Measurements from ENCODE around the gene EXD1.
"Not testable (repeated sequence)": the region's sequence is repeated elsewhere in the genome, so short reads cannot be mapped to it uniquely, and the experiment has no call there.

GRCh38 chr15:41235228-41235627 is 4.7 kb upstream of the EXD1 start:
- not testable (repeated sequence) for TF ChIP-seq PHF21A (IDR thresholded peaks at IDR 0.05; ENCODE audit: borderline replicate concordance, low read depth); CTCF (IDR thresholded peaks at IDR 0.05 in 2 of 3, conservative IDR thresholded peaks at IDR 0.05 in 1 of 3; ENCODE audit: insufficient read depth in 2 of 3, low read depth in 1 of 3, low read length in 3 of 3); HDAC2 (IDR thresholded peaks at IDR 0.05); REST (IDR thresholded peaks at IDR 0.05; ENCODE audit: borderline replicate concordance); REST (CRISPR knock-in tag; IDR thresholded peaks at IDR 0.05; ENCODE audit: low read depth); RAD21 (CRISPR knock-in tag; conservative IDR thresholded peaks at IDR 0.05 in 1 of 2, IDR thresholded peaks at IDR 0.05 in 1 of 2)

Measured in K562 (cell line).